ENCODE results near the gene TBC1D17. TPM values are rescaled to one million over a fixed set of nuclear protein-coding genes. Genes with fewer than 3 reads are reported as not detected.
A peak's percentile ranks its signal among the peaks of the same experiment; 100 is the strongest.

The TBC1D17 gene
- total and polyA plus RNA-seq, 2 of the 13 experiments (the other 11 are each of a cell fraction or from before 2014, with no cell fraction given), result 9.7 to 16.9 TPM

GRCh38 chr19:49929121-49929610 lies 51.7 kb downstream of the TBC1D17 start, which contains the start of the genes ATF5 and NUP62 (continued):
- TF ChIP-seq ZNF180 (CRISPR knock-in tag; IDR thresholded peaks at IDR 0.05; ENCODE audit: borderline replicate concordance, low read depth) (no peak), ZNF335 (CRISPR knock-in tag; IDR thresholded peaks at IDR 0.05) (no peak), ZNF746 (CRISPR knock-in tag; IDR thresholded peaks at IDR 0.05) (peak; percentile 81), SP140L (CRISPR knock-in tag; IDR thresholded peaks at IDR 0.05; ENCODE audit: borderline replicate concordance) (peak; percentile 93; the same call in 1 of the 2 replicates), MYNN (CRISPR knock-in tag; IDR thresholded peaks at IDR 0.05; ENCODE audit: low read depth) (peak; percentile 75; the same call in 1 of the 2 replicates), HMGXB4 (CRISPR knock-in tag; IDR thresholded peaks at IDR 0.05; ENCODE audit: borderline replicate concordance in 1 of 2, low read depth in 1 of 2) (peak; percentile 77 to 88; a peak in 3 of 4 replicates), ZBTB26 (CRISPR knock-in tag; IDR thresholded peaks at IDR 0.05; ENCODE audit: borderline replicate concordance) (no peak), THRA (CRISPR knock-in tag; IDR thresholded peaks at IDR 0.05; ENCODE audit: borderline replicate concordance) (peak; percentile 54; the same call in 1 of the 2 replicates), ZBTB10 (CRISPR knock-in tag; IDR thresholded peaks at IDR 0.05; ENCODE audit: borderline replicate concordance) (no peak), ZFP82 (CRISPR knock-in tag; IDR thresholded peaks at IDR 0.05; ENCODE audit: borderline replicate concordance) (peak; percentile 95; the same call in 1 of the 2 replicates), BCLAF1 (IDR thresholded peaks at IDR 0.05) (no peak), EEA1 (CRISPR knock-in tag; IDR thresholded peaks at IDR 0.05; ENCODE audit: borderline replicate concordance) (no peak; the same call in 1 of the 2 replicates), ZNF24 (IDR thresholded peaks at IDR 0.05) (no peak), MAX (IDR thresholded peaks at IDR 0.05) (peak; percentile 96), RARA (CRISPR knock-in tag; IDR thresholded peaks at IDR 0.05) (no peak), E2F1 (CRISPR knock-in tag; IDR thresholded peaks at IDR 0.05) (peak; percentile 95), GZF1 (CRISPR knock-in tag; IDR thresholded peaks at IDR 0.05) (no peak)
